IPS DF 4.7 (cell line): ENCODE data around the gene ZNHIT1.
"Not testable (repeated sequence)": the region's sequence is repeated elsewhere in the genome, so short reads cannot be mapped to it uniquely, and the experiment has no call there.

Experiments used
- DNase-seq: peaks from one replicate; pipeline ENCODE4 v3.0.0-alpha.2; 2013; ENCODE audit warnings: low spot score; ENCODE audit errors: extremely low read depth

The ZNHIT1 gene

DNA sequence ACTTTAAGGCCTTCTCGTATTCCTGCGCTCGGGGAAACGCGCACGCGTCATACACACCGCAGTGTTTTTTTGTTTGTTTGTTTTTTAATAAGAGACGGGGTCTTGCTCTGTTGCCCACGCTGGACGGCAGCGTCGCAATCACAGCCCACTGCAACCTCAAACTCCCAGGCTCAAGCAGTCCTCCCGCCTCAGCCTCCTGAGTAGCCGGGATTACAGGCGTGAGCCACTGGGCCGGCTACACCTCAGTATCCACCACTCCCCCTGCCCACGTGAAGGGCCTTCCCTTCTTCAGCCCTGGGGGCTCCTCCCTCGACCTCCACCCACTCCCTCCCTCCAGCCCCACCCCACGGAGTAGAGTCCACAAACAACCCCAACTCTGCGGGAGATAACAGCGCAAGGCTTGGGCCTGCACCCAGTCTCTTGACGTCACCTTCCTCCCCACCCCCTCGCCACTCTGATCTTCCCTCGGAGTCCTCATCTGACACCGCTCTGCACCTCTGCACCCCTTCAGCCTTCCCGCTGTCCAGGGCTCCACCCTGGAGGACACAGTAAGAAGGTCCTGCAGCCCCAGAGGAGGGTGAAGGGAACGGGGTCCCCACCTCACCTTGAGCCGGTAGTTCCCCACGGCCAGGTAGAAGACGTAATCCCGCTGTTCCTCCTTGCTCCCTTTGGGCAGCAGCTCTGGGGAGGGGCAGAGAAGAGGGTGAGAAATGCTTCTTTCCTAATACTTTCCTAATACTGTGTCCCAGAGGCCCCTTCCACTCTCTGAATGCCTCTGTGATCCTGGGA lies 22.5 kb downstream of the ZNHIT1 start:
- DNase-seq, result no peak

DNA sequence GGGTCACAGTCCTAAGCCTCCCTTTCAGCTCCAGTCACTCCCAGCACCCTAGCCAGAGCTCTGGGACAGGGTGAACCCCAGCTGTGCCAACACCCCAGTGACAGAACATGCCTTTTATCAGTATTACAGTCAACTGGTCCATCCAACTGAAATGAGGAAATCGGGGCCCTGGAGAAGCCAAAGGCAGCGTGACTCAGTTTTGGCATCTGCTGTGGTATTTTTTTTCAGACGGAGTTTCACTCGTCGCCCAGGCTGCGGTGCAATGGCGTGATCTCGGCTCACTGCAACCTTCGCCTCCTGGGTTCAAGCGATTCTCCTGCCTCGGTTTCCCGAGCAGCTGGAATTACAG lies 23.0 kb downstream of the ZNHIT1 start:
- DNase-seq, result no peak

DNA sequence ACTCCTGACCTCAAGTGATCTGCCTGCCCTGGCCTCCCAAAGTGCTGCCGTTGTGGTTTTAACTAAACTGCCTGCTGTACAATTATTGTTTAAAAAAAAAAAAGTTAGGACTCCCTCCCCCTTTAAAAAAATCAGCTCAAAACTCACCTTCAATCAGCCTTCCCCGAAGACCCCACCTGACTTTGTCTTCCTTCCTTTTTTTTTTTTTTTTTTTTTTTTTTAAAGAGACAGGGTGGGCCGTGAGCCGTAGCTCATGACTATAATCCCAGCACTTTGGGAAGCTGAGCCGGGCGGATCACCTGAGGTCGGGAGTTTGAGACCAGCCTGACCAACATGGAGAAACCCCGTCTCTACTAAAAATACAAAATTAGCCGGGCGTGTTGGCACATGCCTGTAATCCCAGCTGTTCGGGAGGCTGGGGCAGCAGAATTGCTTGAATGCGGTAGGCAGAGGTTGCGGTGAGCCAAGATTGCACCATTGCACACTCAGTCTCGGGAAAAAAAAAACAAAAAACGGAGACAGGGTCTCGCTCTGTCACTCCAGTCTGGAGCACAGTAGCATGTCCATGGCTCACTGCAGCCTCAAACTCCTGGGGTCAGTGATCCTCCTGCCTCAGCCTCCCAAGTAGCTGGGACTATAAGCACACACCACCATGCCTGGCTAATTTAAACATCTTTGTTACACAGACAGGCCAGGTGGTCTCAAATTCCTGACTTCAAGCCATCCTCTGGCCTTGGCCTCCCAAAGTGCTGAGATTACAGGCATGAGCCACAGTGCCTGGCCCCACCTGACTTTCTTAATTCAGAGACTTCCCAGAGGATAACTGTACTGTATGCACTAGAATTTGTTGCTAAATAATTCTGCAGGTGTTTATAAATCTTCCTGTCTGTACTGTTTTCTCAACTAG lies 23.7 kb downstream of the ZNHIT1 start:
- DNase-seq, result no peak

DNA sequence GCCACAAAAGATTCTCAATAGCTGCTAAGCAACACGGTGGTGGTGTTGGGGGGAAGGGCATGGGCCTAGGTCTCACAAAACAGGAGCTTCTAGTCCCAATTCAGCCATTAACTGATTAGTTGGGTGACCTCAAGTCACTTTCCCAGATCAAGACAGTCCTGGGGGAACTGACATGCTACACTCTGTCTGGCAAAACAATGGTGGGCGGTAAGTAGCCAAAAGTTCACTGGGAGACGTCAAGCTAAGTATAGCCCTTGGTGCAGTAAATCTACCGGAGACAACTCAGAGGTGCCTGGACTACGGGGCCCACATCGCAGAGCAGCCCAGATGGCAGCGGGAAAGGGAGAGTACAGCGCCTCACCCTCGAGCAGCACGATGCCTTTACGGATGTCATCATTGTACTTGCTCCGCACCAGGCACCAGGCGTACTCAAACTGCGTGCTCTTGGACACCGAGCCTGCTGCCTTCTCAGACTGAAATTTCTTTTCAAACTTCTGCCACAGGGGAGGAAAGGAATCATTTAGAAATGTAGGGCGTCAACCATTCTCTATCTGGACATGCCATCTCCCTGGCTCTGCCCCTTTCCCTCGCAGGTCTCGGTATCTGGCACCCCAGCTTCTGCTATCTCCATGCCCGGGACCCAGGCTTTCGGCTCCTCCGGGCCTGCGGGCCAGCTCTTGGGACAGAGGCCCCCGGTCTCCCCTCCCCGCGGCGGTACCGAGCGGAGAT lies 25.8 kb downstream of the ZNHIT1 start:
- DNase-seq, result no peak

DNA sequence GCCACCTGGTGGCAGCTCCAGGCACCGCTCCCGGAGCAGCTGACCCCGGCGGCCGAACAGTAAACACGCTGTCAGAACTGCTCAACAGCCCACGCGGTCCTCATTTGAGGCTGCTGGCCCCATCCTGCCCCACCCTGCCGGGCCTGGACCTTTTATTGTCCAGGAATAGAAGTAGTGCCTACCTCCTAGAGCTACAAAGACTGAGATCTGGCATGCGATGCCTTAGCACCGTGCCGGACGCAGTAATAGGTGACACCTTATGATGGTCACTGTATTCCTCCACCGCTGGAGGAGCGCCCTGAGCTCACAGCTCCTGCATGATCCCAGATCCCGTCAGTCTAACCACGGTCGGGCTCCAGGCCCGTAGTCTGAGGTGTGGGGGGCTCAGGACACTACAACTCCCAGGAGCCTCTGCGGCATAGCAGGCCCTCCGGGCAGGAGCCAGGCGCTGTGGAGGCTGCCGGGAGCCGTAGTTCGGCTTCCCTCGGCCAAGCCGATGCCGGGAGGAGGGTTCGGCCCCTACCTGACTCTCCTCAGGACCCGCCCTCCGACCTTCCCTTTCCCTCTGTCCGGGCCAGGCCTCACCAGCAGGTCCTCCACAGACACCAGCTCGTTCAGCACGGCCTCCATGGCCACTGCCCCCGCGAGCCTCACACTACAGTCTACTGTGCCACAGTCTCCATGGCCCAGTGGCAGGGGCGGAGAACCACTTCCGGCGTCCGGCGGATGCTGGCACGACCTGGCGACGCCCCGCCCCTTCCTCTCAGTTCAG lies 26.6 kb downstream of the ZNHIT1 start, which contains the start of gene FIS1:
TSS of gene FIS1 (minus strand) at position 707 of the 772 bp plus-strand sequence. CDS start at position 630, 77 bp downstream.
- peak; percentile 68 for DNase-seq

DNA sequence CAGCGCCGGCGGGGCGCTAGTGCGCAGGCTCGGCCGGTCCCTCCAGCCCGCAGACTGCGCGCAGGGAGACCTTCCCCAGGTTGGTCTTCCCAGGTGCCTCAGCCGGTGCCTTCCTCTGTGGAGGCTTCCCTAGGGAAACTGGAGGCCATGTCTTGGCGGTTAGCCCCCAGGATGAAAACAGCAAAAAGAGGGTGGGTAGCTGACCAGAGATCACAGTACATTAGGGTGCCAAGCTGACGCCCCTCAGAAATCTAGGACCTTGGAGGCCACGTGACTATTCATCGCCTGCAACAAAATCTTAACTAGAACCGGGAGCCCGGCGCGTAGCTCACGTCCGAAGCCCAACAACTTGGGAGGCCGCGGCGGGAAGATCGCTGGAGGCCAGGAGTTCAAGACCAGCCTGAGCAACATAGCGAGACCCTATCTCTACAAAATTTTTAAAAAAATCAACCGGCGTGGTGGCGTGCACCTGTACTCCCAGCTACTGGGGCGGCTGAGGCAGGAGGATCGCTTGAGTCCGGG lies 27.2 kb downstream of the ZNHIT1 start:
- no peak for DNase-seq

DNA sequence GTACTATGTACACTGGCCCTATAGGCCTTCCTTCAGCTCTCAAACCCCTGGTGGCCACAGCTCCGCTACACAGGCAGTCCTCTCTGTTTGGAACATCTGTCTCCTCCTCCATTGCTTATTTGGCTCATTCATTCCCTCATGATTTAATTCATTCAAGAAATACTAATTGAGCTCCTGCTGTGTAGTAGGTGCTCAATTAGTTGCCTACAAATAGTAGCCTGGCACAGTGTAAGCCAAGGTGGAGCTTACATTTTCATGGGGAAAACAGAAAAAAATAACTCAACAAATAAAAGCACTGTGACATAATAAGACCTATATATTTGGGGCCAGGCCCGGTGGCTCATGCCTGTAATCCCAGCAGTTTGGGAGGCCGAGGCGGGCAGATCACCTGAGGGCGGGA lies 30.3 kb downstream of the ZNHIT1 start:
- no peak for DNase-seq

DNA sequence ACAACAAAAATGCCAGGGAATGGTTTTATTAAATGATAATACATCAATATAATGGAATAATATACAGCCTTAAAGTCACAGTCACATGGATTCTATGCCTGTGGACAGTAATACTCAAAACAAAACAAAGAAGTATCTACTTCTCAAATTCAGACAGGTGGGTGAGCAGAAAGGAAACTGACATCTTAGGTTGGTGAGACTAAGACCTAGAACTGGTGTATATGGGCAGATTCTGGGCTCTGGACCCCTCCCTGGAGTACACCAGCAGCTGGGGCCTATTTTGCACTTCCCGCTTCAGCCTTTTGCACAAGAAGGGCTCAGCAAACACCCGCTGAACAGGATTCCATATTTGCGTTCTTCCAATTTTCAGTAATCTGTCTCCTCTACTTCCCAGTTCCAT lies 32.4 kb downstream of the ZNHIT1 start:
- DNase-seq, result no peak

DNA sequence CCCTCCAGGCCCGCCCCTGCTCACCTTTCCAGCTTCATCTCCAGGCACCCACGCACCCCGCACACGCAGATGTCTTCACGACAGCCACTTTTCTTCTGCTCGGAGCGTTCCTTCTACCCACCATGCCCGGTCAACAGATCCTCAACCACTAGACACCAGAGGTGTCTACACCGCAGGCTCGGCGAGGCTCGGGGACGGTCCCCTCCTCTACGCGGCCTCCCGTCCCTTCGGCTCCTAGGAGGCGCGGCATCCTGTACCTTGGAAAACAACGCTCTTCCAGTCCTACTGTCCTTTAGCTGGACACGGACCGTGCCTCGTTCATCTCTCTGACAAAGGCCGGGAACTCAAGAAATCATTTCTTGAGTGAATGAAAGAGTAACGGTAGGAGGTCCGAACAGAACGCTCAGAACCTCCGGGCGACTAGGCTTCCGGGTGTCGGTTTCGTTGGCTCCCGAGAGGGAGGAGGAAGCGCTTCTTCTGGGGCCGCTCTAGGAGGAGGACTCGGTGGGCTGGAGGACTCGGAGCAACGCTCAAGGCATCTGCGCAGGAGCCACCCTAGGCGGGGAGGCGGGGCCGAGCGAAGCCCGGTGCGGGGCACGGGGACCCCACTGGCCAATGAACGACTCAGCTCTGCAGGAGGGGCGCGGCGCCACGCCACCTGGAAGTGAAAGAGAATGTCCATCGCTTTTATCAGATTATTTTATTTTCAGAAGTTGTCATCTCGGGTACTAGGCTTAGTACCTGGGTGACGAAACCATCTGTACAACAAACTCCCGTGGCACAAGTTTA lies 34.1 kb downstream of the ZNHIT1 start:
- DNase-seq, result peak; percentile 87

DNA sequence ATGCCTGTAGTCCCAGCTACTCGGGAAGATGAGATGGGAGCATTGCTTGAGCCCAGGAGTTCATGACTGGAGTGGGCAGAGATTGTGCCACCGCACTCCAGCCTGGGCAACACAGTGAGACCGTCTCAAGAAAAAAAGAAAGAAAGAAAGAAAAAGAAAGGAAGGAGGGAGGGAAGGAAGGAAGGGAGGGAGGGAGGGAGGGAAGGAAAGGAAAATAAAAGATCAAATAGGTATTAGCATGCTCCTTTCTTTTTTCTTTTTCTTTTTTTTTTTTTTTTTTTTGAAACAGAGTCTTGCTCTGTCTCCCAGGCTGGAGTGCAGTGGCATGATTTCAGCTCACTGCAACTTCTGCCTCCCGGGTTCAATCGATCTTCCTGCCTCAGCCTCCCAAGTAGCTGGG lies 35.2 kb downstream of the ZNHIT1 start:
- not testable (repeated sequence) for DNase-seq

DNA sequence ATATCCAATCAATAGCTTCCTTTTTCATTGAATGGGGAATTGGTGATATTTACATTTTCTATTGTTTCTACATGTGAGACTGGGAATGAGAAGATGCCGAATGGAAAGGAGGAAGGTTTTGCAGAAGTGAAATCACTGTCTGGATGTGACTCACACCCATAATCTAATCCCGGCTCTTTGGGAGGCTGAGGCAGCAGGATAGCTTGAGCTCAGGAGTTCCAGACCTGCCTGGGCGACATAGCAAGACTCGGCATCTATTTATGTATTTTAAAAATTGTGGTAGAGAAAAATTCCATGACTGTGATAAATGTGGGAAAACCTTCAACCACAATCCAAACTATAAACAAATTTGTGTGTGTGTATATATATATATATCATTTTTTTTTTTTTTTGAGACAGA lies 37.8 kb downstream of the ZNHIT1 start:
- no peak for DNase-seq

DNA sequence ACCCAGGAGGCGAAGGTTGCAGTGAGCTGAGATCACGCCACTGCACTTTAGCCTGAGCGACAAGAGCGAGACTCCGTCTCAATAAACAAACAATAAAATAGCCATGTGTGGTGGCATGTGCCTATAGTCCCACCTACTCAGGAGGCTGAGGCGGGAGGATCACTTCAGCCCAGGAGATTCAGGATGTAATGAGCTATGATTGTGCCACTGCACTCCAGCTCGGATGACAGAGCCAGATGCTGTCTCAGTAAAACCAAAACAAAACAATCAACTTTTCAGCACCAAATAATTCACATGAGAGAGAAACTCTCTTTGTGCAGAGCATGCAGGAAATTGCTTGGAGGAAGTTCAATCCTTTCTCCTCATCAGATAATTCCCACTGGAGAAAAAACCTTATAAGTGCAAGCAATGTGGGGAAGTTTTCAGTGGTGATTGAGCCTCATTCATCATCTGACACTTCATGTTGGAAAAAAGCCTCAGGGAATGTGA lies 40.3 kb downstream of the ZNHIT1 start:
- DNase-seq, result no peak

DNA sequence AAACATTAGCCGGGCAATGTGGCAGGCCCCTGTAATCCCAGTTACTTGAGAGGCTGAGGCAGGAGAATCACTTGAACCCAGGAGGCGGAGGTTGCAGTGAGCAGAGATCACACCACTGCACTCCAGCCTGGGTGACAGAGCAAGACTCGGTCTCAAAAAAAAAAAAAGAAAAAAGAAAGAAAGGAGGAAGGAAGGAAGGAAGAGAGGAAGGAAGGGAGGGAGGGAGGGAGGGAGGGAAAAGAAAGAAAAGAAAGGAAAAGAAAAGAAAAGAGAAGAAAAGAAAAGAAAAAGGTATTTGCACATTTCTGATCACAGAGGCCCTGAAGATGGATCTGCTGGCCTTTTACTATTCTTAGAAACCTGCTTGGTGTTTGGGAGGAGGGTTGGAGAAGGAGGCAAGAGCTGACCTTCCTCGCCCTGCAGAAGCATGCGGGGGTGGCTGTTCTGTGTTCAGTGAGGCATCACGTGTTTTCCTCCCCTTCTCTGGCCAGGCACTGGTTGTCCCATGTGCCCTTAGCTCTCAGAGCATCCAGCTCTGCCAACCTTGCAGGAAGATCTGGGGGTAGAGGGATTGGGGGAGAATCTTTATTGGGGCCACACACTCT lies 46.2 kb downstream of the ZNHIT1 start:
- DNase-seq, result not testable (repeated sequence)

DNA sequence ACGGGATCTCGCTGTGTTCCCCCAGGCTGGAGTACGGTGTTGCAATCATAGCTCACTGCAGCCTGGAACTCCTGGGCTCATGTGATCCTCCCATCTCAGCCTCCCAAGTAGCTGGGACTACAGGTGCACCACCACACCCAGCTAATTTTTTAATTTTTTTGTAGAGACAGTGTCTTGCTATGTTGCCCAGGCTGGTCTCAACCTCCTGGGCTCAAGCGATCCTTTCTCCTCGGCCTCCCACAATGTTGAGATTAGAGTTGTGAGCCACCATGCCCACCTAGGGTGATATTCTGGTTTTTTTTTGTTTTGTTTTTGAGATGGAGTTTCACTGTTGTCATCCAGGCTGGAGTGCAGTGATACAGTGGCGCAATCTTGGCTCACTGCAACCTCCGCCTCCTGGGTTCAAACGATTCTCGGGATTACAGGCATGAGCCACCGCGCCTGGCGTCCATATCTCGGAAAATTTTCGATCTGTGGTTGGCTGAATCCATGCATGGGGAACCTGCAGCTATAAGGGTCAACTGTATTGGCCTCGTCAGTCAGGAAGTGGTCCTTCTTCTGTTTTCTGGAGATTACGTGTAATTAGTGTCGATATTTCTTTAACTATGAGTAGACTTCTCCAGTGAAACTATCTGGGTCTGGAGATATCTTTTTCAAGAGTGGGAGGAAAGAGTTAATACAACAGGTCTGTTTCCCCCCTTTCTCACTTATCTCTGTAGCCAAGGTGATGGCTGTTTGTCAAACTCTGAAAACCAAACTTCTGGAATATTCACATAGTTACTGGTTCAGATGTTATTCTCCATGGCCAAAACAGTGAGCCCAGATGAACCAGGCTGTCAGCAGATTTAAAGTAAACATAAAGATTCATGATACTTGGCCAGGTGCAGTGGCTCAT lies 47.9 kb downstream of the ZNHIT1 start:
- DNase-seq, result no peak

DNA sequence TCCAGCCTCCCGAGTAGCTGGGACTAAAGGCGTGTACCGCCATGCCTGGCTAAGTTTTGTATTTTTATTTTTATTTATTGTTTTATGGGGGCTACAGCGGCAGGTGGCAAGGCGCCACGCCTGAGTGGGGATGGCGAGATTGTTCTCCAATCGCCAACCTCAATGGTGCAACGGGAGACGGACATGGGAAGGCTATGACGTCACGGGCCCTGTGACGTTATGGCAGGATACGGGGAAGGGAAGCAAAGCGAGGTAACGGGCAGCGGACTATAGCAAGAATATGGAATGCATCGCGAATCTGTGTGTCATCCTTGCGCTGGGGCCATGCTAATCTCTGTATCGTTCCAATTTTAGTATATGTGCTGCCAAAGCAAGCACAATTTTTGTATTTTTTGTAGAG lies 51.7 kb downstream of the ZNHIT1 start:
- DNase-seq, result no peak

DNA sequence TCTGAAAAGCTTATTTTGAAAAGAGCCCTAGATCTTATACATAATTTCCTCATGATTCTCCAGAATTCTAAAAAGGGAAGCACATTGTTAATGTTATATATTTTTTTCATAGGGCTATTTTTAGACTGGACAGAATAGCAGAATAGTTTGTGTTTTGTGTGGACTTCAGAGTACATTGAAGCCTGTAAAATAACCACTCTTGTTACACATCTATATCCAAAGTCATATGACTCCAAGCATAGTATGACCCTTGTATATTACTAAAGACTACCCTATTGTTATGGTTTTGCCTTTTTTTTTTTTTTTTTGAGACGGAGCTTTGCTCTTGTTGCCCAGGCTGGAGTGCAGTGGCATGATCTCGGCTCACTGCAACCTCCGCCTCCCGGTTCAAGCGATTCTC lies 53.1 kb downstream of the ZNHIT1 start:
- no peak for DNase-seq

DNA sequence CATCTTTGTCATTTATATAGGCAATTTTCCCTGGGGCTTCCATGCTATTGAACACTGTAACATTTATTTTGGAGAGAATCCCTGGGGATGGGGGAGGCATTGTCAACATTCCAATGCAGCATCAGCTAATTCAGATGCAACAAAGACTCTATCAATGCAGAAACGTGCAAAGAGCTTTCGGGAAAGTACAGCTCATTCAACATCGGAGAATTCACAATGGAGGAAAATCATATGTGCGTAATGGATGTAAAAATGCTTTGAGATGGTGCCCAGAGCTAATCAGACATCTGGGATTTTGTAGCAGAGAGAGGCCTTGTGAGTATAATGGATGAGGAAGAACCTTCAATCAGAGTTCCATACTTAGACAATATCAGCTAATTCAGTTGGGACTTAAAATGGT lies 55.2 kb downstream of the ZNHIT1 start:
- DNase-seq, result no peak
